ENCODE measurements around the gene SNX10.

The SNX10 gene

DNA sequence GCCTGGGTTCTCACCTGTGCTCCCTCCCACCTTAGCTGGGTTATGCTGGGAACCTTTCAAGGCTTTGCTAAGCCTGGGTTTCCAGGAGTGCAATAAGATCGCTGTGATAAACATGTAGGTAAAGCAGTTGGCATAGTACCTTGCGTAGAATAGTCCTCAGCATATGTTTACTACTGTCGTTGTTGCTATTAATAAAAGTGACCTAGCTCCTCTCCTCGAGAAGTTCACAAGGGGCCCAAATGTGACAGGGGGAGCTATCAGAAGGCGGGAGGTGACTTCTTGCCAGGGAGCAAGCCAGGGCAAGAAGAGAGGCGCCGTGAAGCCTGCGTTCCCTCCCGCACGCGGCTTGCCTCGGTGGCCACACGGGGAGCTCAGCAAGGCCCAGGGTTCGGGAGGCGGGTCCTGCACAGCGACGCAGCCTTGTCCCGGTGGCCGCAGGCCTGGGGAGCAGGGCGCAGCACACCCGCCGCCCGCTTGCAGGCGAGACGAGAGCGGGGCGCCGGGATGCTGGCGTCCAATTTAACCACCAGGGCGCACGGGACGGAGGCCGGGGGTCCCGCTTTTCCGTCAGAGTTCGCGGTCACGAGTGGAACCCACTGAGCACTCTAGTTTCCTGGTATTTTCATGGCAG lies 106.2 kb downstream of the SNX10 start:
- H3K27ac ChIP-seq (ENCODE audit: low read length) = no peak overlapping the region
- peak overlapping the region; percentile 75; the same call in 1 of the 2 replicates for H3K4me3 ChIP-seq (ENCODE audit: low read length)
- peak overlapping the region; percentile 78; the same call in 1 of the 2 replicates for H3K9ac ChIP-seq (ENCODE audit: low read depth, low read length)
- no peaks in the 10 kb centered on the region for H3K36me3 ChIP-seq (ENCODE audit: insufficient read depth, low read depth, low read length)
- peaks cover 6% of the 10 kb centered on the region; the same call in 1 of the 2 replicates for H3K27me3 ChIP-seq (ENCODE audit: insufficient read depth, low read length)
- no peaks in the 10 kb centered on the region for H3K9me3 ChIP-seq (ENCODE audit: insufficient read depth, low read depth, low read length)
- H3K4me1 ChIP-seq (ENCODE audit: insufficient read depth, low read length) = peaks cover 6% of the 10 kb centered on the region; the same call in 1 of the 2 replicates

DNA sequence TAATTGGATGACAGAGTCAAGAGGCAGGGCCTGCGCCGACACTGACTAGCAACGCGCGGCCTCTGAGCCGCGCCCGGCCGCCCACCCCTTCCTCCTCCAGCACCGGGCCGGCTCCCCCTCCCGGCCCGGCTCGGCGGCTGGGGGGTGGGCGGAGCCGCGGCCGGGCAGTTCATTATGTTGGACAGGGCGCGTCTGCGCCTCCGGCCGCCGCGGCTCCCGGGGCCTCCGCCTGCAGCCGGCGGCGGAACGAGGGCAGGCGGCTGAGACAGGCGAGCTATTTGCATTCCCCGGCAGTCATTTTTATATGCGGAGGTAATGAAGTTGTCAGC lies 106.7 kb downstream of the SNX10 start:
- Histone ChIP-seq H3K4me1 (ENCODE audit: insufficient read depth, low read length) (peaks cover 6% of the 10 kb centered on the region; the same call in 1 of the 2 replicates), H3K9ac (ENCODE audit: low read depth, low read length) (peak overlapping the region; percentile 78; the same call in 1 of the 2 replicates), H3K36me3 (ENCODE audit: insufficient read depth, low read depth, low read length) (no peaks in the 10 kb centered on the region), H3K27me3 (ENCODE audit: insufficient read depth, low read length) (peaks cover 6% of the 10 kb centered on the region; the same call in 1 of the 2 replicates), H3K4me3 (ENCODE audit: low read length) (peak overlapping the region; percentile 75), H3K27ac (ENCODE audit: low read length) (no peak overlapping the region), H3K9me3 (ENCODE audit: insufficient read depth, low read depth, low read length) (no peaks in the 10 kb centered on the region)

GRCh38 chr7:26398756-26399509 lies 107.3 kb downstream of the SNX10 start:
- H3K9me3 ChIP-seq (ENCODE audit: insufficient read depth, low read depth, low read length) = no peaks in the 10 kb centered on the region
- peaks cover 6% of the 10 kb centered on the region; the same call in 1 of the 2 replicates for H3K27me3 ChIP-seq (ENCODE audit: insufficient read depth, low read length)
- H3K4me1 ChIP-seq (ENCODE audit: insufficient read depth, low read length) = peaks cover 6% of the 10 kb centered on the region; the same call in 1 of the 2 replicates
- no peaks in the 10 kb centered on the region for H3K36me3 ChIP-seq (ENCODE audit: insufficient read depth, low read depth, low read length)
- peak overlapping the region; percentile 75 for H3K4me3 ChIP-seq (ENCODE audit: low read length)
- H3K27ac ChIP-seq (ENCODE audit: low read length) = no peak overlapping the region
- H3K9ac ChIP-seq (ENCODE audit: low read depth, low read length) = peak overlapping the region; percentile 78

DNA sequence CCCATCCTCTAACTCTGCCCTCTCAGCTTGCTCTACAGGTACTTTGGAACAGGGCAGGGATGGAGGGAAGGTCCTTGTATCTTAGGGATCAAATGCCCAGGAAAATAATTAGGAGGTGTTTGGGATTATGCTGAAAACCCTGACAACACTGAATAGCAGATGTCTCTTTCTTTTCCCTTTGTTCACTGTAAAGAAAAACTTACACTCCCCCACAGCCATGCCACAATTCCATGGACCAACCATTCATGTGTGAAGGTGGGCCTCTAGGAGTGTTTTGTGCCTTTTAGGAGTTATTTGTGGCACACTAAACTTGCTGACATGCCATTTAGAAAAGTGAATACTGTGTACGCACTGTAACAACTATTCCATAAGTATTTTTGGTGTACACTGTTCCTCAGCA lies 108.1 kb downstream of the SNX10 start:
- H3K4me3 ChIP-seq (ENCODE audit: low read length) = peak overlapping the region; percentile 75; the same call in 1 of the 2 replicates

DNA sequence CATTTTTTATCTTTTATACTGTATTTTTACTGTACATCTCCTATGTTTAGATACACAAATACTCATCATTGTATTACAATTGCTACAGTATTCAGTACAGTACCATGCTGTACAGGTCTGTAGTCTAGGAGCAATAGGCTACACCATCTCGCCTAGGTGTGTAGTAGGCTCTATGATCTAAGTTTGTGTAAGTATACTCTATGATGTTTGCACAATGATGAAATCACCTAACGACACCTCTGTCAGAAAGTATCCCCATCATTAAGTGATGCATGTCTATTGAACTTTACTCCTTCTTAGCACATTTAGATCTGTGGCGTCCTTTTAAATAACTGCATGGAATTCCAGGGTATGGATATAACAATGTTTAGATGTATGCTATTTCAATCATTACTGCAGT lies 112.0 kb downstream of the SNX10 start:
- no peaks in the 10 kb centered on the region for H3K36me3 ChIP-seq (ENCODE audit: insufficient read depth, low read depth, low read length)
- H3K4me1 ChIP-seq (ENCODE audit: insufficient read depth, low read length) = peaks cover 7% of the 10 kb centered on the region; the same call in 1 of the 2 replicates
- H3K9me3 ChIP-seq (ENCODE audit: insufficient read depth, low read depth, low read length) = no peaks in the 10 kb centered on the region
- H3K27ac ChIP-seq (ENCODE audit: low read length) = no peak overlapping the region
- no peaks in the 10 kb centered on the region; the same call in 1 of the 2 replicates for H3K27me3 ChIP-seq (ENCODE audit: insufficient read depth, low read length)
- H3K9ac ChIP-seq (ENCODE audit: low read depth, low read length) = no peak overlapping the region
- no peak overlapping the region for H3K4me3 ChIP-seq (ENCODE audit: low read length)

More for the DNA sequence above, 108.1 kb downstream of the SNX10 start:
- H3K36me3 ChIP-seq (ENCODE audit: insufficient read depth, low read depth, low read length) = no peaks in the 10 kb centered on the region
- H3K9ac ChIP-seq (ENCODE audit: low read depth, low read length) = peak overlapping the region; percentile 78; the same call in 1 of the 2 replicates
- peaks cover 6% of the 10 kb centered on the region; the same call in 1 of the 2 replicates for H3K27me3 ChIP-seq (ENCODE audit: insufficient read depth, low read length)
- H3K27ac ChIP-seq (ENCODE audit: low read length) = no peak overlapping the region
- peaks cover 9% of the 10 kb centered on the region; the same call in 1 of the 2 replicates for H3K4me1 ChIP-seq (ENCODE audit: insufficient read depth, low read length)
- no peaks in the 10 kb centered on the region for H3K9me3 ChIP-seq (ENCODE audit: insufficient read depth, low read depth, low read length)

DNA sequence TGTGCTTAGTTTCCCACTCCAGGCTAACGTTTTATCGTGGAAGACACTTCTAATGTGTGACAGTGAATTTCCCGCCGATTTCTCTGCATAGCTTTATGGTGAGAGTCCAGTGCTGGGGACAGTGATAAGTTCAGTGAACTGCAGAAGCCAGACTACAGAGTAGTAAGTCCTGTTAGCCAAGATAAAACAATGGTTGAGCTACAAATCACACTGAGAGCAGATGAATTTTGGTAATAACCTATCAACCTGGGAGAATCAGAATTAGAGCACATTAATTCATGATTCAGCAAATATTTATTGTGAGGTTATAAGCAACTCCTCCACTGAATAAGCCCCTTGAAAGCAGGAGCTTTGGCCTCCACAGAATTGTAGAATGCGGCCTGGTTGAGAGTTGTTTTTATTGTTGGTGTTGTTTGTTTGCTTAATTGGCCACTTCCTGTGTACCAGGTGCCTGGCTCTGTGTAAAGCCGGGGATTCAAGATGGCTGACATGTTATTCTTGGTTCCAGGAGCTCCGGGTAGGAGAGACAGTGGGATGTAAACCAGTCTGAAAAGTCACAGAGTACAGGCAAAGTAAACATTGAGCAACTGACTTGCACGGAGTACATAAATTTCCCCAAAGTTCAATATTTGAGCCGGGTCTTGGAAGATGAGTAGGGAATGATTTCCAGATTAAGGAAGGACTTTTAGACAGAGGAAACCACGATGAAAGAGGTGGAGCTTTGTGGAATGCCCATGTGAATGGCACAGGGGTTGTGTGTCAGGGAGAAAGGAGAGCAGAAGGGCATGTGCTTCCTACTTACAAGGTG lies 112.7 kb downstream of the SNX10 start:
- no peak overlapping the region for H3K4me3 ChIP-seq (ENCODE audit: low read length)
- H3K36me3 ChIP-seq (ENCODE audit: insufficient read depth, low read depth, low read length) = no peaks in the 10 kb centered on the region
- no peaks in the 10 kb centered on the region for H3K9me3 ChIP-seq (ENCODE audit: insufficient read depth, low read depth, low read length)
- no peak overlapping the region for H3K9ac ChIP-seq (ENCODE audit: low read depth, low read length)
- no peak overlapping the region for H3K27ac ChIP-seq (ENCODE audit: low read length)
- peaks cover 4% of the 10 kb centered on the region; the same call in 1 of the 2 replicates for H3K4me1 ChIP-seq (ENCODE audit: insufficient read depth, low read length)
- no peaks in the 10 kb centered on the region; the same call in 1 of the 2 replicates for H3K27me3 ChIP-seq (ENCODE audit: insufficient read depth, low read length)

- Histone ChIP-seq H3K36me3 (ENCODE audit: insufficient read depth, low read depth, low read length) (no peaks in the 10 kb centered on the region), H3K4me3 (ENCODE audit: low read length) (no peak overlapping the region), H3K27me3 (ENCODE audit: insufficient read depth, low read length) (no peaks in the 10 kb centered on the region), H3K4me1 (ENCODE audit: insufficient read depth, low read length) (peaks cover 4% of the 10 kb centered on the region; the same call in 1 of the 2 replicates), H3K27ac (ENCODE audit: low read length) (no peak overlapping the region), H3K9me3 (ENCODE audit: insufficient read depth, low read depth, low read length) (no peaks in the 10 kb centered on the region), H3K9ac (ENCODE audit: low read depth, low read length) (no peak overlapping the region)
Observed at GRCh38 chr7:26406433-26406832, 114.8 kb downstream of the SNX10 start.

- no peak overlapping the region for H3K9ac ChIP-seq (ENCODE audit: low read depth, low read length)
- H3K4me3 ChIP-seq (ENCODE audit: low read length) = no peak overlapping the region
- no peak overlapping the region for H3K27ac ChIP-seq (ENCODE audit: low read length)
- H3K27me3 ChIP-seq (ENCODE audit: insufficient read depth, low read length) = no peaks in the 10 kb centered on the region
- H3K4me1 ChIP-seq (ENCODE audit: insufficient read depth, low read length) = no peaks in the 10 kb centered on the region
- no peaks in the 10 kb centered on the region for H3K36me3 ChIP-seq (ENCODE audit: insufficient read depth, low read depth, low read length)
- no peaks in the 10 kb centered on the region for H3K9me3 ChIP-seq (ENCODE audit: insufficient read depth, low read depth, low read length)
Observed at GRCh38 chr7:26409661-26410547, 118.2 kb downstream of the SNX10 start.

- Histone ChIP-seq H3K4me1 (ENCODE audit: insufficient read depth, low read length) (peaks cover 4% of the 10 kb centered on the region; the same call in 1 of the 2 replicates), H3K27ac (ENCODE audit: low read length) (no peak overlapping the region), H3K4me3 (ENCODE audit: low read length) (no peak overlapping the region)
Observed at GRCh38 chr7:26413007-26413691, 121.5 kb downstream of the SNX10 start.

DNA sequence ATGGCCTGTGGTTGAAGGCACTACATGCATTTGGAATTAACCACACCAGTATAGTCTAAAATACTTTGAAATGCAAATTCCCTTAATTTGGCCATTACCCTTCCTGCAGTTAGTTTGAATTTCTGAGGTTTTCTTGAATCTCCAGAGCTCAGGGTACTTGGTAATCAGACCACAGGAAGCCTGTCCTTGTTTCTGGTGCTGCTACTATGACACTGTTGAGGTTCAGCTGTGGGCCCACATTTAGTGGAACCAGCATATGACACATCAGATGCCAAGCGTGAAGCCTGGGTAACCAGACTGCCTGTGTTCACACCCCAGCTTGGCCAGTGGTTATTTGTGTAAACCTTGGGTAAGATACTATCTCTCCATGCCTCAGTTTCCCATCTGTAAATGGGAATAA lies 124.3 kb downstream of the SNX10 start:
- no peak overlapping the region for H3K9ac ChIP-seq (ENCODE audit: low read depth, low read length)
- H3K27ac ChIP-seq (ENCODE audit: low read length) = no peak overlapping the region
- no peaks in the 10 kb centered on the region for H3K36me3 ChIP-seq (ENCODE audit: insufficient read depth, low read depth, low read length)
- H3K27me3 ChIP-seq (ENCODE audit: insufficient read depth, low read length) = no peaks in the 10 kb centered on the region
- H3K9me3 ChIP-seq (ENCODE audit: insufficient read depth, low read depth, low read length) = no peaks in the 10 kb centered on the region
- H3K4me3 ChIP-seq (ENCODE audit: low read length) = no peak overlapping the region
- H3K4me1 ChIP-seq (ENCODE audit: insufficient read depth, low read length) = peaks cover 12% of the 10 kb centered on the region; the same call in 1 of the 2 replicates

More at GRCh38 chr7:26413007-26413691, 121.5 kb downstream of the SNX10 start:
- no peaks in the 10 kb centered on the region for H3K9me3 ChIP-seq (ENCODE audit: insufficient read depth, low read depth, low read length)
- H3K9ac ChIP-seq (ENCODE audit: low read depth, low read length) = no peak overlapping the region
- H3K27me3 ChIP-seq (ENCODE audit: insufficient read depth, low read length) = no peaks in the 10 kb centered on the region
- no peaks in the 10 kb centered on the region for H3K36me3 ChIP-seq (ENCODE audit: insufficient read depth, low read depth, low read length)
